ENCODE data around the gene CHRNB2.

DNA sequence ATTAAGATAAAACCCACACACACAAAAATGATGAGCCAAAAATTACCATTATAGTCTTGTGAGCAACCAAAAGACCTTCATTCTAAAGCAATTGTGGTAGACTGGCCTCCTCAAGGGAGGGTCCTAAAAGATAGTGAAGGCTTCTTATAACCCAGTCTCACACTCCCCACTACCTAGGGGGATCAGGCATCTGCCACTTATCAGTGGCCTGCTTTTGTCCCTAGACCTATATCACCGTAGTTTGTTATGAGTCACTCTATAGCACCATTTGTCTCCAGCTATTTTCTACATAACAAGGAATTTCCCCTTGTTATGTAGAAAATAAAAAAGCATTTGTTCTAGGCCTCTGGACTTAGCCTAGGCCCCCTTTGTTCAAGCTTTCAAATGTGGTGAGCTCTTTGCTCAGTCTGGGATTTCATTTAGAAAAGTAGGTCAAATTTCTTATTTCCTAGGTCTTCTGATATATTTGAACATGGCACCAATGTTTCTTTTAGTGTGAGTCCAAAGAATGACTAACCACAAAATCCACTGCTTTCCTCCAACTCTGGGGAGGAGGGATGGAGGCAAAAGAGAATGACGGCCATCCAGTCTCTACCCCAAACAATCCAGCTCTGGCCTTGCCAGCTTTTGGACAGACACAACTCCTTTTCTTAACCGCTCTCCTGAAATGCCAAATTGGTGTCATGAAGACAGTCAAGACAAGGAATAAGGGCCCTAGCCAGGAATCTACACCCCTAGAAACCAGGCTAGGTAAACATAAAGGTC is 31.5 kb downstream of the CHRNB2 start:
- TF ChIP-seq, protein P1, sequence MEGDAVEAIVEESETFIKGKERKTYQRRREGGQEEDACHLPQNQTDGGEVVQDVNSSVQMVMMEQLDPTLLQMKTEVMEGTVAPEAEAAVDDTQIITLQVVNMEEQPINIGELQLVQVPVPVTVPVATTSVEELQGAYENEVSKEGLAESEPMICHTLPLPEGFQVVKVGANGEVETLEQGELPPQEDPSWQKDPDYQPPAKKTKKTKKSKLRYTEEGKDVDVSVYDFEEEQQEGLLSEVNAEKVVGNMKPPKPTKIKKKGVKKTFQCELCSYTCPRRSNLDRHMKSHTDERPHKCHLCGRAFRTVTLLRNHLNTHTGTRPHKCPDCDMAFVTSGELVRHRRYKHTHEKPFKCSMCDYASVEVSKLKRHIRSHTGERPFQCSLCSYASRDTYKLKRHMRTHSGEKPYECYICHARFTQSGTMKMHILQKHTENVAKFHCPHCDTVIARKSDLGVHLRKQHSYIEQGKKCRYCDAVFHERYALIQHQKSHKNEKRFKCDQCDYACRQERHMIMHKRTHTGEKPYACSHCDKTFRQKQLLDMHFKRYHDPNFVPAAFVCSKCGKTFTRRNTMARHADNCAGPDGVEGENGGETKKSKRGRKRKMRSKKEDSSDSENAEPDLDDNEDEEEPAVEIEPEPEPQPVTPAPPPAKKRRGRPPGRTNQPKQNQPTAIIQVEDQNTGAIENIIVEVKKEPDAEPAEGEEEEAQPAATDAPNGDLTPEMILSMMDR (IDR thresholded peaks at IDR 0.05; ENCODE audit: insufficient read depth, low read length, poor library complexity, severe bottlenecking), result no peak
- no peak for TF ChIP-seq EZH2phosphoT487 (conservative IDR thresholded peaks at IDR 0.05; ENCODE audit: low read length)
